ENCODE data around the gene TNIK.
A peak's percentile ranks its signal among the peaks of the same experiment; 100 is the strongest.

TNIK gene

GRCh38 chr3:171218069-171218468 lies 242.1 kb downstream of the TNIK start:
- DNase-seq = no peak

DNA sequence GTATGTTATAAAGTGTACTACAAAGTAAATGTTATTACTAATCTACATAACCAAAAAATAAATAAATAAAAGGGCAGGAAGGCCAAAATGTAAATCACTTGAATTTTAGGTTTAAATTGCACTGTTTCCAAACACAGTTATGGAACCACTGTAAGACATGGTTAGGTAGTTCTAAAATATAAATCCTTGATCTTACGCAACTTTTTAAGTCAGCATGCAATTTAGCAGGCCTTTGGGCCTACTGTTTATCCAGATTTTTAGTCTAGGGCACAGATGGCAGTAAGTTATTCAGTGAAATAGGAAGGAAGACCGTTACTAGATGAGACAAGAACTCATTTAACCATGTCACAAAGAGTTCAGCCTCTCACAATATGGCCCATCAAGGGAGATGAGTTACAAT lies 246.3 kb downstream of the TNIK start:
- DNase-seq = no peak

- DNase-seq = no peak
These were observed 247.0 kb downstream of the TNIK start for GRCh38 chr3:171213178-171213577.

DNA sequence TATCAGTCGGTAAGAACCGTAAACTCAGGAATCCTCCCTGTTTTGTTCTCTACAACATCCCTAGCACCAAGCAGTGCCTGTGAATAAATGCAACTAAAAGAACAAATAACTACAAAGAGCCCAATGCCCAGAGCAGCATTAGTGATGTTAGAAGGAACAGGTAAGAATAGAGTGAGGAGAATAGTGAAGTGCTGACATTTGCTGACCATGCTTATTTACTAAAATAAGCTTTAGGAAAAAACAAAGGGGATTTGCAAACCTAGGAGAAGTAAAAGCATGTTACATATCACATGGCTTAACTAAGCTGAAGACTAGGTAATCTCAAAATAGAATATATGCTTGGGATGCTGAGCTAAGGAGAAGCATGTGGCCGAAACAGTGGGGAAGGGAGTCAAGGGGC lies 247.6 kb downstream of the TNIK start:
- no peak for DNase-seq

DNA sequence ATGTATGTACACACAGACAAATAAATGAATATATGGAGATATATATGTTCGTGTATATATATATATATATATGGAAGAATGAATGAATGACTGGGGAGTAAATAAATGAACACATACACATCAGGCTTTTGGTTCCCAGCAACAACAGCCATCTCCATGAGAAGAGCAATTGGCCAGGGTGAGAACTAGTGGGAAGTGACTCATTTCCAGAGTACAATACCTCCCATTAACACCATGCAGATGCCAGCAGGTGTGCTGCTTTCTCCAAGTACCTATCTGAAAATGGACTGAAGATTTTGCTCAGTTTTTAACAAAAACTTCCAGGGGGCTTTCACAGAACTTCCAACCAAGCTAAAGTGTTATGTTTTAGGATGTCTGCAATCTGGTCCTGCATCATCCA lies 253.9 kb downstream of the TNIK start:
- DNase-seq = no peak

GRCh38 chr3:171204942-171205341 lies 255.3 kb downstream of the TNIK start:
- DNase-seq = no peak

DNA sequence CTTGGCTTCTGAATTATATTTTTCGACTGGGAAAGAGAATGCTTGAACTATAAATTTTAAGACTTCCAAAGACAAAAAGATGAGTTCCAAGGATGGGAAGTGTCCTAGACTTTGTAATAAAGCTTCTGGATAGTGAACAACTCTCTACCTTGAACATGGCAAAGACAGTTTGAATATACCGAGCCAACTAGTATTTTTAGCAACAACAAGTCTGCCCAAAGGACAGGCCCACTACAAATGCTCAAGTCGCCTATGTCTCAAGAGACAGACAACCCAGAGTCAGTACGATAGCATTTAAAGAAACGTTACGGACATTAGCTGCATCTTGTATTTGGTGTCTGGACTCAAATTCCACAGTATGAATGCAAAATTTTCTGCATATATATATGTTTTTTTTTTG lies 258.4 kb downstream of the TNIK start:
- DNase-seq = no peak

DNA sequence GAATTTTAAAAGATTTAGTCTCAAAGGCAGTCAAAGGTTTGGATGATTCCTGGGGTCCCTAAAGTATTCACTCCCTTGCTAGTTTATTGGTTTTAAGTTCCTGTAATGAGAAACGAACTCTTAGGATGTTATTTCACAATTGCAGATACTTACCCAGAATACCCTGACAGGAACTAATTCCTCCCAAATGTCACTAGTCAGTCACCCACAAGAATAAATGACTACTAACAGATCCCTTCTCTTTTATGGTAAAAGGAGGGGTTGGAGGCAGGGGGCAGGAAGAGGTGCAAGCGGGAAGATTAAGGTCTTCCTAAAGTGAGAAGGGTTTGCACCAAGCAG lies 259.5 kb downstream of the TNIK start:
- DNase-seq = no peak

DNA sequence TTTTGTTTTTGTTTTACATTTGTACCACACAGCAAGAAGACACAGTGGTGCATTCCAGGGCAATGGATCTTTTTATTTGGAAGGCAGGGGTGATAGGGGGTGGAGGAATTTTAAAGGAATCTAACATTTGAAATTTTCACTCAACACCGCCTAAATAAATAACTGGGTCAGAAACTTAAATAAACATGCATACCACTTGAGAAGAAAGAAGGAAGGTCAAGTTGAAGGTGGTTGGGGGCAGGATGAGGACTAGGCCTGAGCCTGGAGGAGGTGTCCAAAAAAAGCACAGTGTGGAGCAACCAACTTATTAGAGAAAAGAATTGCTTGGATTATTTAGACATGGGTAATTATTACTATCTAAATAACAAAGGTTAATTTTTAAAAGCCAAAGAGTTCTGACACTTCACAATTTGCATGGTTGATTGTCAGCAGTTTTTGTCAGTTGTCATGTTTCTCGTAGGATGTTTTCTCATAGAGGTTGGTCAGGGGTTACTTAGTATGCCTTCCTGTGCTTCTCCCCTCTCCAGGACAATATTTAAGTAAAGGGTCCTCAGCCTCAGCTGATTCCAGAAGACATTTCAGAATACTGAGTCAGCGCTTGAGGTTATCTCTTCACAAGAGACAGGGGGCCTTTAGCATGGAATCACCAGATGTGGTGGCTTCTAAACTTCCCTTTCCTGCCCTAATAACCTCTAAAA lies 260.0 kb downstream of the TNIK start:
- DNase-seq = no peak

GRCh38 chr3:171199473-171199829 lies 260.8 kb downstream of the TNIK start:
- no peak for DNase-seq

DNA sequence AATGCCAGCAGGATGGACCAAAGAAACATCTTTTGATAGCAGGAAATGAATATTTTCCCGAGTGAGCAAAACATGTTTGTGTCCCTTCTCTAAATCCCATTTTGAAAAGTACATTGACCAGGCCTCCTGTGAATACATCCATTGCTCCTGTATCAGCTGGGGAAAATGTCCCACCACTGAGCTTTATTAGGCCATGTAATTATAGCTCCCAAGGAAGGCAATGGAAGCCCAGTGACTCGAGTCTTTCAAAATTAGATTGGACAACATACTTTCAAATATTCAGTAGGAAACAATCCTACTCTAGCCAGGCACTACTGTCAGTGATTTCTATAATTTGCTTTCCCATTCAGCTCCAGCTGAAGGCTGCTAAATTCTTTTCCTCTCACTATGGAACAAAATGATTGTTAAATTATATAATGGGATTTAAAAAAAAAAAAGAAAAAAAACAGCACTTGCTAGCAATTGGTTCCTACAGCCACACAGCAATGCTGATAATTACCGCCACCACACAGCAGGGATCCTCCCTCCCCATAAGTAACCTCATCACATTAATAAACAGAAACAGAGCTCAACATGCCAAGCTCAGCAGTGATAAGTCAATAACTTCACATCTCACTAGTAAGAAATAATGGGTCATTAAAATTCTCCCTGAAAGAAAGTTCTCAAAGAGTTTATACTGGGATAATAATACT lies 261.3 kb downstream of the TNIK start:
- no peak for DNase-seq

GRCh38 chr3:171195686-171196085 lies 264.5 kb downstream of the TNIK start:
- no peak for DNase-seq

GRCh38 chr3:171194965-171195364 lies 265.2 kb downstream of the TNIK start:
- no peak for DNase-seq

DNA sequence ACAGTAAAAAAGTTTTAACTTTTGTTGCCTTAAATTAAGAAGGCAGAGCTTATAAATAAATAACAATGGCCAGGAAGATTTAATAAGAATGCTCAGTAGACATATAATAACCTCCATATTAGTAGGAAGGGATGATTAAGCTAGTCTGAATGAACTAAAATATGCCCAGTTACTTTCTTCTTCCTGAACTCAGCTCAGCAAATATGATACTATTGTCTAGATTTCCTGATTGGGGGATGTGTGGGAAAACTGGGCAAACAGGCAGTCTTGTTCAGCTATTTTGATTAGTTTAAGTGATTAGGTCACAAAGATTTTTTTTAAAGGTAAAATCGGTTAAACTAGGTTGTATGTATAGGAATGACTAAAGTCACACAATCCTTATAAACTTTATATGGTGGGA lies 266.5 kb downstream of the TNIK start:
- no peak for DNase-seq

DNA sequence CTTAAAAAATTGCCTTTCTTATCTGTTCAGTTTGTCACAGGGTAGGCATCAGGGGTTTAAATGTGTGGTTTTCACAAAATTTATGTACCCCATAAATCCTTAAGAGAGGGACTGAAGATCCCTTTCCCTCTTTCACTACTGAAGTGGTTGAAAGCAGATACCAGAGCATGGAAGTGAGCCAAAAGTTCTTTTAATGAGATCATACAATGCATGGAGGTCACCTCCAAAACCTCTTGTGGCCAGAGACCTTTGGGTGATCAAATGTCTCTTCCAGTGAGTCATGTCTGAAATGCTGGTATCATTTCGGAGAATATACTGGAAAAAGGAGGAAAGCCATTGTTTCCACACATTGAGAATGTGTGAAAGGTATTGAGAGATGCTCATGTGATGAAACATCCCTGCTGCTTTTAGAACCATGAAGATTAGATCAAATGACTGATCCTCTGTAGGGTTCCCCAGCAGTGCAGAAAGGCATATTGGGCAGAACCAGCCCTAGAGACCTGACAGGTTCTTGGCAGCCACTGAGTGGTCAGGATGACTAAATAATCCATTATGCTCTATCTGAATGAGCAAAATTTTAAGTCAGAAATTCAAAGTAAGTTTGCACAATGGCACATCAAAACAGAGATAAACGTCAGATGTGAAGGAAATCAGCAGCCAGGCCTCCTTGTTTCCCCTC lies 267.9 kb downstream of the TNIK start:
- no peak for DNase-seq

GRCh38 chr3:171190668-171191067 lies 269.5 kb downstream of the TNIK start:
- no peak for DNase-seq

GRCh38 chr3:171189394-171190080 lies 270.7 kb downstream of the TNIK start:
- no peak for DNase-seq

DNA sequence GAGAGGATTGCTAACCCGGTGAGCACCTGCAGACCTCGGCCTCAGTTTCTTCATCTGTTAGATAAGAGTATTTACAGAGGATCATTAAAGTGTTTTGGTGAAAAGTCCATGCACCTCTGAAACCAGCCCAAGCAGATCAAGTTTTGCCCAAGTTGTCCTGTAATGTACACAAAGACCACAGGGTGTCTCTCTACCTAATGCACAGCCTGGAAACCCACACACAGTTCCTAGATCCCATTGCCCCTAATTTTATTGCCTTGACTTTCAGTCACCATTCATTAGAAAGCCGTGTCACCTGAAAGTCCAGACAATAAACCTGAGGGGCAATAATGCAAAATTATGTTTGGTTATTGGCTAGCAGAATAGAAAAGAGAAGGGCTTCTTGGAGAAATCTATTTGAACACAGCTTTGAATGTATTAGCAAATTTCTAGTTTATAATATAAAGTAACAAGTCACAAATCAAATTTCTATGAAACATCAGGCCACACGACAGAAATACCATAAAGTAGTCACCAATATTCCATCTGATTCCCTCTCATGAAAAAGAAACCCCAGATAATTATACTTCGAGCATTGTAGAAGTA lies 272.4 kb downstream of the TNIK start:
- peak; percentile 49 for DNase-seq

GRCh38 chr3:171186817-171187500 lies 273.2 kb downstream of the TNIK start:
- DNase-seq = no peak

- no peak for DNase-seq
These were observed 273.8 kb downstream of the TNIK start for GRCh38 chr3:171186383-171186782.

GRCh38 chr3:171185959-171186358 lies 274.2 kb downstream of the TNIK start:
- DNase-seq = no peak

DNA sequence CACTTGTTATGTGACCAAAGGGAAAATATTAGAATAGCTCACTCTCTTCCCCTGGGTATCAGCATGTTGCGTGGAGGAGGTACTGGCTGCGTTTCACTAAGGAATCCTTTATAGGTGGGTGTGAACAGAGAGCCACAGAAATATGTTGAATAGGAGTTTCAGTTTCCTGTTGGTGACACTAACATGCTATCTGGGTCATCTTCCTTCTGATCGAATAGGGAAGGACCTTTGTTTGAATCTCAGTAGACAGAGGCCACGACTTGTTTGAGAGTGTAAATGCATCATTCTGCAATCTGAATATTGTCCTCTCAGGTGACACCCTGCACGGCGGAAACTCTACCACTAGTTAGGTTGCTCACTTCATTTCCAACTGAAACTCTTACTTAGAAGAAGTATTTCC lies 275.8 kb downstream of the TNIK start:
- DNase-seq = no peak

DNA sequence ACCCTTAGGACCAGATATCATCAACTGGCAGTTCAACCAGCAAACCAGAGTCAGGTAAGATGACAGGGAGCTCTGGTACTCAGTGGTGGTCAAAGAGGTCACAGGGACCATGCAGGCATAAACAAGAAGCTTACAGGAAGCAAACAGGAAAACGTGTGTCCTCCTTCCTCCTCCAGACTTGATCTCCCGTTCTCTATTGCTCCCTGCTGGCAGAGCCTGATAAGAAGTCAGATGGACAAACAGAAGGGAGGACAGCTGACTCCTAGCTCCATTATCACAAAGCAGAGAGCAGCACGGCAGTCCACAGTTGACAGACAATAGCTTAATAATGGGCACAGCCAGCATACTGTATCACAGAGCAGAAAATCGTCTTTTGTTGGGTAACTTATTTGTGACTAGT lies 277.2 kb downstream of the TNIK start:
- DNase-seq = no peak
